22Rv1 (cell line): Measurements from ENCODE around the gene UBE3D.

ENCODE experiments used
- CTCF ChIP-seq: fragments of 450-650 bp; IDR thresholded peaks from 2 replicates; pipeline ENCODE4 v1.5.1; 2017; ENCODE audit warnings: mild to moderate bottlenecking
- ZFX ChIP-seq: fragments of 450-650 bp; IDR thresholded peaks from 2 replicates; pipeline ENCODE4 v1.6.1; 2017; ENCODE audit warnings: antibody characterized with exemption, borderline replicate concordance

- TF ChIP-seq CTCF (no peak), ZFX (no peak)
Observed at GRCh38 chr6:82958551-82958950, 107.1 kb downstream of the UBE3D start.
